Measurements from ENCODE around the gene KLHL6.

KLHL6 gene

GRCh38 chr3:183502237-183503181 lies 53.0 kb downstream of the KLHL6 start:
- DNase-seq: no peak

GRCh38 chr3:183500981-183501704 lies 54.4 kb downstream of the KLHL6 start:
- DNase-seq: no peak

- no peak for DNase-seq
Measured at GRCh38 chr3:183500319-183500718, 55.2 kb downstream of the KLHL6 start.

GRCh38 chr3:183498634-183499033 lies 56.9 kb downstream of the KLHL6 start:
- DNase-seq: no peak

GRCh38 chr3:183497313-183497712 lies 58.2 kb downstream of the KLHL6 start:
- no peak for DNase-seq

GRCh38 chr3:183496311-183496710 lies 59.2 kb downstream of the KLHL6 start:
- DNase-seq: no peak

- no peak for DNase-seq
Measured at GRCh38 chr3:183494341-183494740, 61.2 kb downstream of the KLHL6 start.

GRCh38 chr3:183493296-183494045 lies 62.0 kb downstream of the KLHL6 start:
- DNase-seq: no peak

GRCh38 chr3:183492849-183493179 lies 62.7 kb downstream of the KLHL6 start:
- no peak for DNase-seq

GRCh38 chr3:183491923-183492848 lies 63.3 kb downstream of the KLHL6 start:
- no peak for DNase-seq

GRCh38 chr3:183491109-183491922 lies 64.2 kb downstream of the KLHL6 start:
- no peak for DNase-seq

GRCh38 chr3:183490653-183491052 lies 64.9 kb downstream of the KLHL6 start:
- no peak for DNase-seq

- no peak for DNase-seq
Measured at GRCh38 chr3:183490211-183490601, 65.3 kb downstream of the KLHL6 start.

GRCh38 chr3:183489455-183490210 lies 65.9 kb downstream of the KLHL6 start:
- DNase-seq: no peak

- no peak for DNase-seq
Measured at GRCh38 chr3:183488343-183488742, 67.2 kb downstream of the KLHL6 start.

- no peak for DNase-seq
Measured at GRCh38 chr3:183487896-183488295, 67.6 kb downstream of the KLHL6 start.

- DNase-seq: no peak
Measured at GRCh38 chr3:183487016-183487415, 68.5 kb downstream of the KLHL6 start.

GRCh38 chr3:183486472-183486871 lies 69.0 kb downstream of the KLHL6 start:
- no peak for DNase-seq

GRCh38 chr3:183485585-183485984 lies 69.9 kb downstream of the KLHL6 start:
- no peak for DNase-seq

- no peak for DNase-seq
Measured at GRCh38 chr3:183485093-183485492, 70.4 kb downstream of the KLHL6 start.
